Fibroblast of lung (primary cell): ENCODE data around the gene SUMF1. TPM values are rescaled to one million over a fixed set of nuclear protein-coding genes. Genes with fewer than 3 reads are reported as not detected.
A peak's percentile ranks its signal among the peaks of the same experiment; 100 is the strongest.

ENCODE experiments used
- DNase-seq, 2 donors: peaks; one replicate each; pipeline versions ENCODE4 v3.0.0 to v3.0.0-alpha.2; 2010; ENCODE audit warnings: low read depth in 2 of 2
- H2AFZ ChIP-seq: 2 replicates; pipeline ENCODE4 v1.5.1; 2012; ENCODE audit warnings: low read length, control low read depth, inconsistent platforms
- H3K27ac ChIP-seq: 2 replicates; pipeline ENCODE4 v1.5.1; 2011; ENCODE audit warnings: low read length, control low read depth; ENCODE audit not compliant: insufficient read depth
- H3K27me3 ChIP-seq: 2 replicates; pipeline ENCODE4 v1.5.1; 2011; ENCODE audit warnings: mild to moderate bottlenecking, low read length; ENCODE audit not compliant: control insufficient read depth, insufficient read depth
- H3K36me3 ChIP-seq: 2 replicates; pipeline ENCODE4 v1.5.1; 2011; ENCODE audit warnings: low read length; ENCODE audit not compliant: control insufficient read depth, insufficient read depth
- H3K4me1 ChIP-seq: 2 replicates; pipeline ENCODE4 v1.5.1; 2011; ENCODE audit warnings: low read length; ENCODE audit not compliant: control insufficient read depth, insufficient read depth; ENCODE audit errors: extremely low read depth
- H3K4me2 ChIP-seq: 2 replicates; pipeline ENCODE4 v1.5.1; 2011; ENCODE audit warnings: low read length, control low read depth; ENCODE audit not compliant: insufficient read depth; ENCODE audit errors: extremely low read depth
- H3K4me3 ChIP-seq, 4 experiments: fragments of 200-600 bp in 1 of 4; sonication (generic) in 1 of 4; replicated peaks in 1 of 4; 2 replicates each; pipeline ENCODE4 v1.5.1; 2011 to 2016; ENCODE audit warnings: low read length in 4 of 4, low read depth in 3 of 4, mild to moderate bottlenecking in 3 of 4, control low read depth in 2 of 4, inconsistent platforms in 1 of 4, mixed read lengths in 1 of 4; ENCODE audit not compliant: insufficient read depth in 1 of 4; ENCODE audit errors: control extremely low read depth in 1 of 4
- H3K79me2 ChIP-seq: 2 replicates; pipeline ENCODE4 v1.5.1; 2012; ENCODE audit warnings: mild to moderate bottlenecking, low read length, inconsistent platforms; ENCODE audit not compliant: control insufficient read depth, insufficient read depth
- H3K9ac ChIP-seq: 2 replicates; pipeline ENCODE4 v1.5.1; 2011; ENCODE audit warnings: mild to moderate bottlenecking, low read length, control low read depth; ENCODE audit not compliant: insufficient read depth
- H3K9me3 ChIP-seq: 2 replicates; pipeline ENCODE4 v1.5.1; 2012; ENCODE audit warnings: low read depth, low read length; ENCODE audit not compliant: control insufficient read depth, insufficient read depth
- H4K20me1 ChIP-seq: 2 replicates; pipeline ENCODE4 v1.5.1; 2011; ENCODE audit warnings: low read length; ENCODE audit not compliant: control insufficient read depth, insufficient read depth; ENCODE audit errors: extremely low read depth
- CTCF ChIP-seq, 2 donors: IDR thresholded peaks in 1 of 2; conservative IDR thresholded peaks in 1 of 2; 1 replicate in 1 of 2; 2 replicates in 1 of 2; pipeline ENCODE4 v1.5.1; 2011 to 2012; ENCODE audit warnings: low read length in 2 of 2, control low read depth in 1 of 2, inconsistent platforms in 1 of 2, low read depth in 1 of 2, mild to moderate bottlenecking in 1 of 2
- EZH2 ChIP-seq: IDR thresholded peaks from 2 replicates; pipeline ENCODE4 v1.5.1; 2012; ENCODE audit warnings: low read length, control low read depth, mild to moderate bottlenecking; ENCODE audit errors: missing control alignments
- polyA plus RNA-seq, 2 donors: library from polyadenylated mRNA; depleted of rRNA in 1 of 2; stranded (reverse) in 1 of 2; unstranded in 1 of 2; fragments of >200 nt; gene quantifications; 2 replicates each; pipeline ENCODE4 v1.2.1, GENCODE V29; 2011 to 2012; ENCODE audit warnings: missing spikeins in 1 of 2
- total RNA-seq: library from RNA; depleted of rRNA; stranded (reverse); fragments of >200 nt; gene quantifications from 2 replicates; pipeline ENCODE4 v1.2.1, GENCODE V29; 2014

The SUMF1 gene
- total and polyA plus RNA-seq, 2 donors (not counting 1 experiment from before 2014, with no cell fraction given): 50.0 to 64.6 TPM

- Histone ChIP-seq H3K4me2 (no peak overlapping the region), H3K4me1 (no peaks in the 10 kb centered on the region), H3K9me3 (no peaks in the 10 kb centered on the region), H2AFZ (no peak overlapping the region), H4K20me1 (no peaks in the 10 kb centered on the region), H3K9ac (no peak overlapping the region), H3K79me2 (no peaks in the 10 kb centered on the region), H3K27ac (no peak overlapping the region), H3K4me3 (no peak overlapping the region), H3K36me3 (no peaks in the 10 kb centered on the region), H3K27me3 (no peaks in the 10 kb centered on the region)
- DNase-seq: no peak
- TF ChIP-seq EZH2 (no peak), CTCF (conservative IDR thresholded peaks at IDR 0.05 in 1 of 2, IDR thresholded peaks at IDR 0.05 in 1 of 2; ENCODE audit: low read depth in 1 of 2, low read length in 2 of 2) (no peak)
Observed at GRCh38 chr3:4408958-4409357, 58.1 kb downstream of the SUMF1 start.

- no peak for DNase-seq
- no peaks in the 10 kb centered on the region for H3K36me3 ChIP-seq
- H3K4me1 ChIP-seq: no peaks in the 10 kb centered on the region
- no peaks in the 10 kb centered on the region for H3K79me2 ChIP-seq
- TF ChIP-seq CTCF (conservative IDR thresholded peaks at IDR 0.05 in 1 of 2, IDR thresholded peaks at IDR 0.05 in 1 of 2; ENCODE audit: low read depth in 1 of 2, low read length in 2 of 2): no peak
- TF ChIP-seq EZH2: no peak
- H3K9ac ChIP-seq: no peak overlapping the region
- H3K4me2 ChIP-seq: no peak overlapping the region
- H2AFZ ChIP-seq: no peak overlapping the region
- H4K20me1 ChIP-seq: no peaks in the 10 kb centered on the region
- H3K4me3 ChIP-seq: no peak overlapping the region
- H3K27ac ChIP-seq: no peak overlapping the region
- no peaks in the 10 kb centered on the region for H3K9me3 ChIP-seq
- no peaks in the 10 kb centered on the region for H3K27me3 ChIP-seq
Observed at GRCh38 chr3:4407941-4408340, 59.1 kb downstream of the SUMF1 start.

GRCh38 chr3:4406746-4407568 lies 60.1 kb downstream of the SUMF1 start:
- Histone ChIP-seq H3K4me1 (no peaks in the 10 kb centered on the region), H3K36me3 (no peaks in the 10 kb centered on the region), H3K4me3 (no peak overlapping the region), H2AFZ (no peak overlapping the region), H3K27me3 (no peaks in the 10 kb centered on the region), H3K9me3 (no peaks in the 10 kb centered on the region), H3K27ac (no peak overlapping the region), H3K79me2 (no peaks in the 10 kb centered on the region), H4K20me1 (no peaks in the 10 kb centered on the region), H3K4me2 (no peak overlapping the region), H3K9ac (no peak overlapping the region)
- peak in 1 of 2 donors; percentile 23 for DNase-seq
- TF ChIP-seq CTCF (conservative IDR thresholded peaks at IDR 0.05 in 1 of 2, IDR thresholded peaks at IDR 0.05 in 1 of 2; ENCODE audit: low read depth in 1 of 2, low read length in 2 of 2): no peak
- TF ChIP-seq EZH2: no peak
